ENCODE measurements around the gene SLIT3. TPM values are rescaled to one million over a fixed set of nuclear protein-coding genes. Genes with fewer than 3 reads are reported as not detected.

Gene SLIT3
- total RNA-seq, 2 experiments from 2014 or later, result not detected

DNA sequence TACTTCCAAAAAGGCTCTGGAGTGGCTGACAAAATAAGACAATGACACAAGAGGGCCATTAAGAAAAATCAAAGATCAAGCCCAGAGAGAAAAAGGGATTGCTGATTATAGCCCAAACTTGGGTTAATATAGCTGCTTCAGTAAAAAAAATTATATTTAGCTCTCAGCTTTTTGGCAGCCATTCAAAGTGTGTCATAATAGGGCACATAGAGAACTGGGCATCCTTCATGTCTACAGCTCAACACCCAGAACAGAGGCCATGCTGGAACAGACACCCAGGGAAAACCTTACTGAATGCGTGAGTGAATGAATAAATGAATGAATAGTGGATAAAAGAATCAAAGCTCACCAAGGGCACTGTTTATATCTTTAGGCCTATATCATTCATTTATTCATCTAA is 110.1 kb downstream of the SLIT3 start:
- intact Hi-C loops (cut with DNase I, micrococcal nuclease), result no loop called here
- no peak overlapping the region for H3K27ac ChIP-seq (ENCODE audit: low read depth in 1 of 2, low read length in 2 of 2)
- TF ChIP-seq, protein P1, sequence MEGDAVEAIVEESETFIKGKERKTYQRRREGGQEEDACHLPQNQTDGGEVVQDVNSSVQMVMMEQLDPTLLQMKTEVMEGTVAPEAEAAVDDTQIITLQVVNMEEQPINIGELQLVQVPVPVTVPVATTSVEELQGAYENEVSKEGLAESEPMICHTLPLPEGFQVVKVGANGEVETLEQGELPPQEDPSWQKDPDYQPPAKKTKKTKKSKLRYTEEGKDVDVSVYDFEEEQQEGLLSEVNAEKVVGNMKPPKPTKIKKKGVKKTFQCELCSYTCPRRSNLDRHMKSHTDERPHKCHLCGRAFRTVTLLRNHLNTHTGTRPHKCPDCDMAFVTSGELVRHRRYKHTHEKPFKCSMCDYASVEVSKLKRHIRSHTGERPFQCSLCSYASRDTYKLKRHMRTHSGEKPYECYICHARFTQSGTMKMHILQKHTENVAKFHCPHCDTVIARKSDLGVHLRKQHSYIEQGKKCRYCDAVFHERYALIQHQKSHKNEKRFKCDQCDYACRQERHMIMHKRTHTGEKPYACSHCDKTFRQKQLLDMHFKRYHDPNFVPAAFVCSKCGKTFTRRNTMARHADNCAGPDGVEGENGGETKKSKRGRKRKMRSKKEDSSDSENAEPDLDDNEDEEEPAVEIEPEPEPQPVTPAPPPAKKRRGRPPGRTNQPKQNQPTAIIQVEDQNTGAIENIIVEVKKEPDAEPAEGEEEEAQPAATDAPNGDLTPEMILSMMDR (IDR thresholded peaks at IDR 0.05), result no peak
- no peaks in the 10 kb centered on the region for H3K27me3 ChIP-seq (ENCODE audit: control insufficient read depth in 1 of 2, insufficient read depth in 2 of 2, low read length in 2 of 2)
- Mint-ChIP-seq H3K27me3 (no peaks in the 10 kb centered on the region), H3K36me3 (ENCODE audit: low read depth) (no peaks in the 10 kb centered on the region), H3K4me3 (no peak overlapping the region), H3K4me1 (ENCODE audit: low read depth) (no peaks in the 10 kb centered on the region), H3K9me3 (no peaks in the 10 kb centered on the region), H3K27ac (no peak overlapping the region)
- H3K9me3 ChIP-seq (ENCODE audit: control insufficient read depth in 1 of 2, insufficient read depth in 1 of 2, low read length in 2 of 2), result peaks cover 0 to 6% of the 10 kb centered on the region in 2 experiments
- ChIA-PET POLR2A (no interaction called here), CTCF (no interaction called here)
- no peak for DNase-seq
- H3K4me3 ChIP-seq (ENCODE audit: low read length), result no peak overlapping the region
- no peaks in the 10 kb centered on the region for H3K4me1 ChIP-seq (ENCODE audit: insufficient read depth, low read length)
- no peaks in the 10 kb centered on the region for H3K36me3 ChIP-seq (ENCODE audit: insufficient read depth, low read length)
- no peak for ATAC-seq (ENCODE audit: poor library complexity)

DNA sequence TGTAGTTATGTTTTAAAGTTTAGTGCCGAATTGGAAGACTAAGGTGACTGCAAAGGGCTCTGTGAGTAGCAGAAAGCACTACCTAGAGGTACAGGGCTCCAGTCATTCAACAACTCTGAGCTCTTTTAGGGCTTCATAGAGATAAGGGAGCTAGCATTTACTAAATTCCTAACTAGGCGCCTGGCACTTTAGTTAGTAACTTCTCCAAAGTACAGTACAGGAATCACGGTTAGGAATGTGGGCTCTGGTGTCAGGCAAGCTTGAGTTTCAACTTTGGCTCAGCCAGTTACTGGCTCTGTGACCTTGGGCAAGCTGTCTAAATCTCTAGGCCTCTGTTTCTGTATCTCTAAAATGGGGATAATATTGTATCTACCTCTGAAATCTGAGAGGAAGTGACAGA is 115.3 kb downstream of the SLIT3 start:
- no peaks in the 10 kb centered on the region for H3K4me1 ChIP-seq (ENCODE audit: insufficient read depth, low read length)
- intact Hi-C loops (cut with DNase I, micrococcal nuclease), result no loop called here

DNA sequence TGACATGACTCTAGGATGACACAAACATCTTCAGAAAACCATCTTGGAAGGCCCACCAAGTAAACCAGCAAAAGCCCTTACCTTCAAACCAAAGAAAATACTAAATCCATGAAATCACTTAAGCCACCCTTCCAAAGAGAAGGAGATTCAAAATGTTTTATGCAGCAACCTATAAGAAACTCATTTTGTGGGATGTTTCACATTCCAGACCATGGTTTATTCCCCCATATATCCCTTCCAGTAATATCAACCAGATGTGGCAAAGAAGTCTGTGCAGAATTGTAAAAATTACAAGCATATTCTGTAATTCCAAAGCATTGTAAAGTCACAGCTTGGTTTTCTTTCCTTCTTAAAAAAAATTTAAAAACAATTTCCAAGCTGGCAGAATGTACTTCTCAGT is 117.4 kb downstream of the SLIT3 start:
- no peaks in the 10 kb centered on the region for H3K36me3 ChIP-seq (ENCODE audit: insufficient read depth, low read length)
- ChIA-PET POLR2A (no interaction called here), CTCF (no interaction called here)
- H3K9me3 Mint-ChIP-seq, result no peaks in the 10 kb centered on the region
- no peak overlapping the region for H3K27ac Mint-ChIP-seq
- no peak overlapping the region for H3K4me3 ChIP-seq (ENCODE audit: low read length)
- no peak overlapping the region for H3K4me3 Mint-ChIP-seq
- H3K4me1 ChIP-seq (ENCODE audit: insufficient read depth, low read length), result no peaks in the 10 kb centered on the region
- TF ChIP-seq, protein P1 (IDR thresholded peaks at IDR 0.05), result no peak
- DNase-seq (no peak), ATAC-seq (ENCODE audit: poor library complexity) (no peak)
- H3K27me3 ChIP-seq (ENCODE audit: control insufficient read depth in 1 of 2, insufficient read depth in 2 of 2, low read length in 2 of 2), result no peaks in the 10 kb centered on the region
- peaks cover 0 to 6% of the 10 kb centered on the region in 2 experiments for H3K9me3 ChIP-seq (ENCODE audit: control insufficient read depth in 1 of 2, insufficient read depth in 1 of 2, low read length in 2 of 2)
- intact Hi-C loops (cut with DNase I, micrococcal nuclease), result no loop called here
- H3K27ac ChIP-seq (ENCODE audit: low read depth in 1 of 2, low read length in 2 of 2), result no peak overlapping the region
- no peaks in the 10 kb centered on the region for H3K4me1 Mint-ChIP-seq (ENCODE audit: low read depth)
- no peaks in the 10 kb centered on the region for H3K27me3 Mint-ChIP-seq
- no peaks in the 10 kb centered on the region for H3K36me3 Mint-ChIP-seq (ENCODE audit: low read depth)

More for the DNA sequence above, 115.3 kb downstream of the SLIT3 start:
- Mint-ChIP-seq H3K4me1 (ENCODE audit: low read depth) (no peaks in the 10 kb centered on the region), H3K36me3 (ENCODE audit: low read depth) (no peaks in the 10 kb centered on the region), H3K27me3 (no peaks in the 10 kb centered on the region), H3K27ac (no peak overlapping the region), H3K4me3 (no peak overlapping the region), H3K9me3 (no peaks in the 10 kb centered on the region)
- ATAC-seq (ENCODE audit: poor library complexity) (no peak), DNase-seq (no peak)
- Histone ChIP-seq H3K27ac (ENCODE audit: low read depth in 1 of 2, low read length in 2 of 2) (no peak overlapping the region), H3K27me3 (ENCODE audit: control insufficient read depth in 1 of 2, insufficient read depth in 2 of 2, low read length in 2 of 2) (no peaks in the 10 kb centered on the region), H3K4me3 (ENCODE audit: low read length) (no peak overlapping the region), H3K9me3 (ENCODE audit: control insufficient read depth in 1 of 2, insufficient read depth in 1 of 2, low read length in 2 of 2) (peaks cover 0 to 6% of the 10 kb centered on the region in 2 experiments), H3K36me3 (ENCODE audit: insufficient read depth, low read length) (no peaks in the 10 kb centered on the region)
- TF ChIP-seq, protein P1 (IDR thresholded peaks at IDR 0.05), result no peak
- POLR2A ChIA-PET, result no interaction called here
- CTCF ChIA-PET, result no interaction called here
